Activated B cell treated with CpG ODN at 0.5 μM for 24 hours (primary cell): ENCODE measurements around the gene CCPG1. TPM values are rescaled to one million over a fixed set of nuclear protein-coding genes. Genes with fewer than 3 reads are reported as not detected.

Source experiments
- ATAC-seq: fragments of 200-7000 bp; cut with Tn5 transposase; one replicate; pipeline ENCODE4 v1.10.0; 2021; ENCODE audit warnings: low read depth, mild to moderate bottlenecking, moderate library complexity
- CTCF ChIA-PET: fragments of 350-600 bp; sonication (Branson Sonifier 250); formaldehyde crosslinking; loops from one replicate; lab custom pipeline; 2021; ENCODE audit warnings: antibody characterized with exemption; lab: Charles Lee
- POLR2A ChIA-PET: fragments of 350-600 bp; sonication (Branson Sonifier 250); formaldehyde crosslinking; loops from one replicate; lab custom pipeline; 2021; ENCODE audit warnings: antibody characterized with exemption; lab: Charles Lee
- DNase-seq: peaks from one replicate; pipeline ENCODE4 v3.0.0; 2022
- H3K27ac Mint-ChIP-seq: one replicate; pipeline ENCODE4 v1.8.0; 2020; ENCODE audit warnings: mixed read lengths
- H3K27me3 Mint-ChIP-seq: one replicate; pipeline ENCODE4 v1.8.0; 2021; ENCODE audit warnings: mixed read lengths
- H3K36me3 Mint-ChIP-seq: one replicate; pipeline ENCODE4 v1.8.0; 2021; ENCODE audit warnings: low read depth, mixed read lengths
- H3K4me1 Mint-ChIP-seq: one replicate; pipeline ENCODE4 v1.8.0; 2021; ENCODE audit warnings: mixed read lengths
- H3K4me3 Mint-ChIP-seq: one replicate; pipeline ENCODE4 v1.8.0; 2020; ENCODE audit warnings: mild to moderate bottlenecking, mixed read lengths
- H3K9me3 Mint-ChIP-seq: one replicate; pipeline ENCODE4 v1.8.0; 2020; ENCODE audit warnings: mixed read lengths
- intact Hi-C: fragments of 100-400 bp; cut with micrococcal nuclease; formaldehyde crosslinking; loops from one replicate; pipeline ENCODE4 v1.15.1; 2024
- total RNA-seq: library from RNA; stranded (reverse); gene quantifications from 2 replicates; pipeline ENCODE4 v1.2.3, GENCODE V29; 2022
- TF ChIP-seq, protein P1 (sequence below): fragments of 200-600 bp; IDR thresholded peaks from one replicate; pipeline ENCODE4 v1.8.0; 2022; ENCODE audit warnings: antibody characterized with exemption, mild to moderate bottlenecking

CCPG1 gene
- total RNA-seq, 1 donor from 2014 or later, result 16.2 TPM

DNA sequence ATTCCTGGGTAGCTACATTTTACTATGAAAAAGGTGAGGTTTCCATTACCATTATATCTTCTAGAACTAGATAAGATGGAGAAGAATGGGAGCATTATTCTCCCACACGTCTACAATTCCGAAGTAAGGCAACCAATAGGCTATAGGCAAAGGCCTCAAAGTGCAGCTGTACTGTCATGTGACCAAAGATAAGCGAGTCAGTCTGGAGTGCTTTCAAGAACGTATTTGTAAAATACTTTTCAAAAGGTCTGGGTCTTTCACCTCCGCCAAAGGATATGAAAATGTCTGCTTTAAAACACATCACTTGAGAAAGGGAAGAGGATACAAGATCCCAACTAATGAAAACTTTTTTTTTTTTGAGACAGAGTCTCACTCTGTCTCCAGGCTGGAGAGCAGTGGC lies 9.9 kb downstream of the CCPG1 start:
- ATAC-seq (no peak), DNase-seq (no peak)
- H3K4me3 Mint-ChIP-seq, result no peak overlapping the region
- H3K27ac Mint-ChIP-seq, result no peak overlapping the region
- TF ChIP-seq, protein P1, sequence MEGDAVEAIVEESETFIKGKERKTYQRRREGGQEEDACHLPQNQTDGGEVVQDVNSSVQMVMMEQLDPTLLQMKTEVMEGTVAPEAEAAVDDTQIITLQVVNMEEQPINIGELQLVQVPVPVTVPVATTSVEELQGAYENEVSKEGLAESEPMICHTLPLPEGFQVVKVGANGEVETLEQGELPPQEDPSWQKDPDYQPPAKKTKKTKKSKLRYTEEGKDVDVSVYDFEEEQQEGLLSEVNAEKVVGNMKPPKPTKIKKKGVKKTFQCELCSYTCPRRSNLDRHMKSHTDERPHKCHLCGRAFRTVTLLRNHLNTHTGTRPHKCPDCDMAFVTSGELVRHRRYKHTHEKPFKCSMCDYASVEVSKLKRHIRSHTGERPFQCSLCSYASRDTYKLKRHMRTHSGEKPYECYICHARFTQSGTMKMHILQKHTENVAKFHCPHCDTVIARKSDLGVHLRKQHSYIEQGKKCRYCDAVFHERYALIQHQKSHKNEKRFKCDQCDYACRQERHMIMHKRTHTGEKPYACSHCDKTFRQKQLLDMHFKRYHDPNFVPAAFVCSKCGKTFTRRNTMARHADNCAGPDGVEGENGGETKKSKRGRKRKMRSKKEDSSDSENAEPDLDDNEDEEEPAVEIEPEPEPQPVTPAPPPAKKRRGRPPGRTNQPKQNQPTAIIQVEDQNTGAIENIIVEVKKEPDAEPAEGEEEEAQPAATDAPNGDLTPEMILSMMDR, result no peak
- no peaks in the 10 kb centered on the region for H3K9me3 Mint-ChIP-seq
- ChIA-PET POLR2A (interaction anchor here (1.2 kb wide), 1 partner anchor 10 kb away, joined by 6 read pairs; the partner anchor contains the start of genes CCPG1 and PIERCE2), CTCF (no interaction called here)
- H3K36me3 Mint-ChIP-seq, result peaks cover 26% of the 10 kb centered on the region
- intact Hi-C loops, result no loop called here
- no peaks in the 10 kb centered on the region for H3K27me3 Mint-ChIP-seq
- peaks cover 9% of the 10 kb centered on the region for H3K4me1 Mint-ChIP-seq

DNA sequence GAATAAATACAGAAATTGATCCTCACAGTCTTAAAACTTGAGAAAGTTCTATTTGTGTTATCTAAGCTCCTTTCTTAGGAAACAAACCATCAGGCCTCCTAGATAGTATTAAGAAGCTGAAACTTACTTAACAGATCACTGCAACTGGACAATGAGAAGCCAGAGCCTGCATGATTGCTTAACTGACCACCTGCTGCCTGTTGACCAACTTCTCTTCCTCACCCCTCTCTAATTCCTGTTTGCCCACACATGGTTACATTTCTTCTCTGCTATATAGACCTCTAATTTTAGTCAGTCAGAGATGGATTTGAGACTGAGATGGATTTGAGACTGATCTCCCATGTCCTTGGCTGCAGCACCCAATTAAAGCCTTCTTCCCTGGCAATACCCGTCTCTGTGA lies 13.5 kb downstream of the CCPG1 start:
- H3K27me3 Mint-ChIP-seq, result no peaks in the 10 kb centered on the region
- no peak overlapping the region for H3K27ac Mint-ChIP-seq
- DNase-seq (no peak), ATAC-seq (no peak)
- H3K4me1 Mint-ChIP-seq, result no peaks in the 10 kb centered on the region
- POLR2A ChIA-PET, result no interaction called here
- peaks cover 26% of the 10 kb centered on the region for H3K36me3 Mint-ChIP-seq
- CTCF ChIA-PET, result no interaction called here
- H3K9me3 Mint-ChIP-seq, result no peaks in the 10 kb centered on the region
- intact Hi-C loops, result no loop called here
- H3K4me3 Mint-ChIP-seq, result no peak overlapping the region
- TF ChIP-seq, protein P1, result no peak

DNA sequence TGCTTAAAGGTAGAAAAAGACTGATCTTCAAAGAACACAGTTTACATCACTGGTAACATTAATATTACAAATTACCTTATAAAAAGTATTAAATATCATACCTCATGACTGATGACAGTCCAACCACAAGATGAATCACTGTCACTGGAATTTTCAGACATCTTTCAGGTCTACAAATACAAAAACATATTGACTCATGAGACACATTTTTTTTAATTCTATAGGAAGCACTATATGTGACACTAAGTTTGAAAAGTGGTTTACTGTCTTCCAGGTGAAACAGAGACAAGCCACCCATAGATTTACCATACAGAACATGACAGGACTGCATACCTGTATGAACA lies 18.9 kb downstream of the CCPG1 start:
- Mint-ChIP-seq H3K9me3 (no peaks in the 10 kb centered on the region), H3K27ac (no peak overlapping the region), H3K4me3 (no peak overlapping the region), H3K27me3 (no peaks in the 10 kb centered on the region), H3K4me1 (no peaks in the 10 kb centered on the region), H3K36me3 (peaks cover 34% of the 10 kb centered on the region)
- intact Hi-C loops, result no loop called here
- POLR2A ChIA-PET, result no interaction called here
- TF ChIP-seq, protein P1, result no peak
- DNase-seq (no peak), ATAC-seq (no peak)
- CTCF ChIA-PET, result no interaction called here

DNA sequence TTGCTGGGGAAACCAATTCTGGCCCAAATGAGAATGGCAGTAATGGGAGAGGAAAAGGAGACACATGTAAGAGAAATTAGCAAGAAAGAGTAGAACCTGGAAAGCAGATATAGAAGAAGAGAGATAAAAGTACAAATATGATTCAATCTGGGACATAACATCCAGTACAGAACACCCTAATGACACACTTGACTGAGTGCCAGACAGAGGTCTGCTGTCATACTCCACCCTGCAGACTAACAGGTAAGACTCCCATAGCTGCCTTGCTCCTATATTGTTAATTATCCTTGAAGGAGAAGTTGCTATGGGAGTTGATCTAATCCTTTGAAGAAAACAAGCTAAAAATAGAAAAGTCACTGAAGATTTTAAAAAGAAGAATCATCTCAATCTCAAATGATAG lies 21.1 kb downstream of the CCPG1 start:
- intact Hi-C loops, result no loop called here
- H3K9me3 Mint-ChIP-seq, result no peaks in the 10 kb centered on the region
- ATAC-seq (no peak), DNase-seq (no peak)
- CTCF ChIA-PET, result no interaction called here
- no peak overlapping the region for H3K4me3 Mint-ChIP-seq
- no peaks in the 10 kb centered on the region for H3K4me1 Mint-ChIP-seq
- TF ChIP-seq, protein P1, result no peak
- POLR2A ChIA-PET, result no interaction called here
- H3K27ac Mint-ChIP-seq, result no peak overlapping the region
- H3K27me3 Mint-ChIP-seq, result no peaks in the 10 kb centered on the region
- H3K36me3 Mint-ChIP-seq, result peaks cover 53% of the 10 kb centered on the region

DNA sequence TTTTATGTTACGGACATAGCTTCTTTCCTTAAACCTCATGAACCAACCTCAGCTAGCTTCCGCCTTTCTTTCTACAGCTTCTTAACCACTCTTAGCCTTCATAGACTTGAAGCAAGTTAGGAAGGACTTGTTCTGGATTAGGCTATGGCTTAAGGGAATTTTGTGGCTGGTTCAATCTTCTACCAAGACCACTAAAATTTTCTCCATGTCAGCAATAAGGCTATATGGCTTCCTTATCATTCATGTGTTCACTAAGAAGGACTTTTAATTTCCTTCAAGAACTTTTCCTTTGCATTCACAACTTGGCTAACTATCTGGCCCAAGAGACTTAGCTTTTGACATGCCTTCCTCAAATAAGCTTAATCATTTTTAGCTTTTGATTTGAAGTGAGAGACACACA lies 24.5 kb downstream of the CCPG1 start:
- TF ChIP-seq, protein P1, result no peak
- ChIA-PET POLR2A (no interaction called here), CTCF (no interaction called here)
- ATAC-seq (no peak), DNase-seq (no peak)
- Mint-ChIP-seq H3K4me3 (no peak overlapping the region), H3K9me3 (no peaks in the 10 kb centered on the region), H3K36me3 (peaks cover 65% of the 10 kb centered on the region), H3K4me1 (no peaks in the 10 kb centered on the region), H3K27ac (no peak overlapping the region), H3K27me3 (no peaks in the 10 kb centered on the region)
- intact Hi-C loops, result no loop called here
